Neutrophil (primary cell): ENCODE measurements around the gene UGGT1.

Experiments
- H3K27ac ChIP-seq: fragments of 200-600 bp; sonication (generic); 2 replicates; pipeline ENCODE4 v1.5.1; 2016; ENCODE audit warnings: mild to moderate bottlenecking, moderate library complexity
- H3K27me3 ChIP-seq: fragments of 200-600 bp; sonication (generic); 2 replicates; pipeline ENCODE4 v1.6.0; 2016; ENCODE audit warnings: mild to moderate bottlenecking
- H3K36me3 ChIP-seq: fragments of 200-600 bp; sonication (generic); 2 replicates; pipeline ENCODE4 v1.5.1; 2017
- H3K4me1 ChIP-seq, 2 experiments: fragments of 200-600 bp in 1 of 2; sonication (generic) in 1 of 2; 1 replicate in 1 of 2; 2 replicates in 1 of 2; pipeline versions ENCODE4 v1.5.1 to v1.6.1; 2013 to 2016; ENCODE audit warnings: low read depth in 1 of 2, low read length in 1 of 2, mild to moderate bottlenecking in 1 of 2, moderate library complexity in 1 of 2; ENCODE audit not compliant: control insufficient read depth in 1 of 2, insufficient read depth in 1 of 2
- H3K4me3 ChIP-seq, 2 experiments: fragments of 200-600 bp in 1 of 2; sonication (generic) in 1 of 2; 1 replicate in 1 of 2; 2 replicates in 1 of 2; pipeline ENCODE4 v1.5.1; 2013 to 2016; ENCODE audit warnings: low read depth in 1 of 2, low read length in 1 of 2, mild to moderate bottlenecking in 1 of 2, moderate library complexity in 1 of 2
- H3K9me3 ChIP-seq: fragments of 200-600 bp; sonication (generic); 2 replicates; pipeline ENCODE4 v1.5.1; 2016
- CTCF ChIP-seq: fragments of 200-600 bp; sonication (generic); IDR thresholded peaks from 2 replicates; pipeline ENCODE4 v1.5.1; 2016; ENCODE audit warnings: antibody characterized with exemption

The UGGT1 gene

GRCh38 chr2:128195435-128195984 is 104.5 kb downstream of the UGGT1 start:
- Histone ChIP-seq H3K4me1 (no peaks in the 10 kb centered on the region), H3K27me3 (no peaks in the 10 kb centered on the region), H3K4me3 (no peak overlapping the region), H3K9me3 (no peaks in the 10 kb centered on the region), H3K27ac (peak overlapping the region; percentile 16), H3K36me3 (peaks cover 23% of the 10 kb centered on the region)
- TF ChIP-seq CTCF = no peak

- Histone ChIP-seq H3K27me3 (no peaks in the 10 kb centered on the region), H3K4me1 (no peaks in the 10 kb centered on the region), H3K4me3 (no peak overlapping the region), H3K9me3 (no peaks in the 10 kb centered on the region), H3K36me3 (peaks cover 18% of the 10 kb centered on the region), H3K27ac (peak overlapping the region; percentile 16)
- TF ChIP-seq CTCF = no peak
These were observed 105.0 kb downstream of the UGGT1 start for GRCh38 chr2:128196026-128196425.

- no peak overlapping the region for H3K4me3 ChIP-seq
These were observed 105.5 kb downstream of the UGGT1 start for GRCh38 chr2:128196471-128196931.

GRCh38 chr2:128197059-128197458 is 106.1 kb downstream of the UGGT1 start:
- no peak for TF ChIP-seq CTCF
- Histone ChIP-seq H3K27me3 (no peaks in the 10 kb centered on the region), H3K4me1 (no peaks in the 10 kb centered on the region), H3K27ac (no peak overlapping the region), H3K4me3 (no peak overlapping the region), H3K9me3 (no peaks in the 10 kb centered on the region), H3K36me3 (peaks cover 8% of the 10 kb centered on the region)

More at GRCh38 chr2:128196471-128196931, 105.5 kb downstream of the UGGT1 start:
- Histone ChIP-seq H3K4me1 (no peaks in the 10 kb centered on the region), H3K27me3 (no peaks in the 10 kb centered on the region), H3K27ac (no peak overlapping the region), H3K36me3 (peaks cover 13% of the 10 kb centered on the region), H3K9me3 (no peaks in the 10 kb centered on the region)
- no peak for TF ChIP-seq CTCF

- Histone ChIP-seq H3K4me1 (no peaks in the 10 kb centered on the region), H3K27ac (no peak overlapping the region), H3K36me3 (peaks cover 2% of the 10 kb centered on the region), H3K27me3 (no peaks in the 10 kb centered on the region), H3K4me3 (no peak overlapping the region), H3K9me3 (no peaks in the 10 kb centered on the region)
- no peak for TF ChIP-seq CTCF
These were observed 107.7 kb downstream of the UGGT1 start for GRCh38 chr2:128198656-128199055.
